Peyer's patch (tissue), 4 donors: ENCODE results near the gene JUN.

Experiments
- CTCF ChIP-seq, 6 experiments: fragments of 450-650 bp in 4 of 6; fragments of 200-600 bp in 2 of 6; sonication (generic) in 1 of 6; IDR thresholded peaks; one replicate each; pipeline ENCODE4 v1.5.1; 2017 to 2019; ENCODE audit warnings: antibody characterized with exemption in 6 of 6, mild to moderate bottlenecking in 3 of 6, moderate library complexity in 1 of 6
- POLR2A ChIP-seq, 2 donors: fragments of 450-650 bp; IDR thresholded peaks; one replicate each; pipeline ENCODE4 v1.5.1; 2017; ENCODE audit warnings: antibody characterized with exemption in 2 of 2, mild to moderate bottlenecking in 2 of 2, moderate library complexity in 2 of 2

- TF ChIP-seq CTCF (IDR thresholded peaks at IDR 0.05) (no peak), POLR2A (IDR thresholded peaks at IDR 0.05) (no peak)
Measured at GRCh38 chr1:58792846-58793245, 9.0 kb upstream of the JUN start.
